Measurements from ENCODE around the gene NT5DC4.

DNA sequence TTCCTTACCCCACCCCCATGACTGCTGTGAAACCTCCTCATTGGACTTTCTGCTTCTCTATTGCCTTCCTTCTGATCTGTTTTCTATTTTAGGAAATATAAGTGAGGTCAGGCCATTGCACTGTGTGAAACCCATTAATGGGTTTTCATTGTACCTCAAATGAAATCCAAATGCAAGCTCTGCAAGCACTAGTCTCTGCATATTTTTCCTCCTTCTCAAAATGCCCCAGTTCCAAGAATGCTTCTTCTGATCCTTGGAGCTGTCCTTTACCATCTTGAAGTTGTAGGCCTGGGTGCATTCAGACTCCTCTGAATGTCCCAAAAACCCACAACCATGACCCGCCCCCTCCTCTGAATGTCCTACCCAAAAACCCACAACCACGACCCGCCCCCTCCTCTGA is 55.3 kb downstream of the NT5DC4 start:
- TF ChIP-seq, protein P1, sequence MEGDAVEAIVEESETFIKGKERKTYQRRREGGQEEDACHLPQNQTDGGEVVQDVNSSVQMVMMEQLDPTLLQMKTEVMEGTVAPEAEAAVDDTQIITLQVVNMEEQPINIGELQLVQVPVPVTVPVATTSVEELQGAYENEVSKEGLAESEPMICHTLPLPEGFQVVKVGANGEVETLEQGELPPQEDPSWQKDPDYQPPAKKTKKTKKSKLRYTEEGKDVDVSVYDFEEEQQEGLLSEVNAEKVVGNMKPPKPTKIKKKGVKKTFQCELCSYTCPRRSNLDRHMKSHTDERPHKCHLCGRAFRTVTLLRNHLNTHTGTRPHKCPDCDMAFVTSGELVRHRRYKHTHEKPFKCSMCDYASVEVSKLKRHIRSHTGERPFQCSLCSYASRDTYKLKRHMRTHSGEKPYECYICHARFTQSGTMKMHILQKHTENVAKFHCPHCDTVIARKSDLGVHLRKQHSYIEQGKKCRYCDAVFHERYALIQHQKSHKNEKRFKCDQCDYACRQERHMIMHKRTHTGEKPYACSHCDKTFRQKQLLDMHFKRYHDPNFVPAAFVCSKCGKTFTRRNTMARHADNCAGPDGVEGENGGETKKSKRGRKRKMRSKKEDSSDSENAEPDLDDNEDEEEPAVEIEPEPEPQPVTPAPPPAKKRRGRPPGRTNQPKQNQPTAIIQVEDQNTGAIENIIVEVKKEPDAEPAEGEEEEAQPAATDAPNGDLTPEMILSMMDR (conservative IDR thresholded peaks at IDR 0.05; ENCODE audit: low read depth, low read length): no peak
- TF ChIP-seq EZH2 (IDR thresholded peaks at IDR 0.05; ENCODE audit: borderline replicate concordance, low read depth, low read length, poor library complexity, severe bottlenecking): no peak
